Measurements from ENCODE around the gene ERC1. TPM values are rescaled to one million over a fixed set of nuclear protein-coding genes. Genes with fewer than 3 reads are reported as not detected.

Gene ERC1
- total and polyA plus RNA-seq, 9 of the 15 experiments (the other 6 are each of a cell fraction or from before 2014, with no cell fraction given) = 0.74 to 11.8 (median 4.8) TPM

DNA sequence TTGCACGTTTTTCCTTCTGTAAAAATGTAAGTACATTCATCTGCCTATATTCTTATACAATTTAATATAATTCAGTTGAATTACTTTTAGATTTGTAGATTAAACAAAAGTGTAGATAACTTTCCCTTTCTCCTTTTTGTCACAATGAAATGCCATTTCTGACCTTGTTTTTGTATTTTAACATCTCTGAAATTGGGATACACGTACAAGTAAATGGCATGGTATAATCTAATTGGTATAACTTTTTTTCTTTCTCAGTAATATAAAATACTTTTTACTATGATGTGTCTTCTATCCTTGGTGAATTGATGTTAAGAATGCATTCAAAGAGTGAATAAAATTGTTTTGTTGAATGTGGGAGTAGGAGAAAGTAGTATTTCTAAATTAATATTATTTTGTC, 210.0 kb downstream of the ERC1 start:
- CTCF ChIA-PET (ENCODE audit: low intra/inter-chr PET ratio) = no interaction called here
- Histone ChIP-seq H3K27me3 (ENCODE audit: control insufficient read depth in 2 of 2, insufficient read depth in 2 of 2, low read length in 2 of 2) (no peaks in the 10 kb centered on the region), H3K4me2 (ENCODE audit: insufficient read depth, low read length) (no peak overlapping the region), H3K4me3 (no peak overlapping the region), H3K9me1 (ENCODE audit: control insufficient read depth, insufficient read depth, low read length) (no peaks in the 10 kb centered on the region), H3K79me2 (ENCODE audit: control insufficient read depth, insufficient read depth, low read length) (no peaks in the 10 kb centered on the region), H3K9ac (ENCODE audit: insufficient read depth in 1 of 2, low read depth in 2 of 2, low read length in 2 of 2) (no peak overlapping the region; a peak in 1 of 4 replicates), H3K36me3 (ENCODE audit: control insufficient read depth, insufficient read depth, low read length) (peaks cover 6% of the 10 kb centered on the region; the same call in 1 of the 3 replicates), H4K20me1 (replicated peaks; ENCODE audit: control insufficient read depth, insufficient read depth, low read length) (no peaks in the 10 kb centered on the region), H3K4me1 (replicated peaks in 1 of 2; ENCODE audit: control insufficient read depth in 2 of 2, insufficient read depth in 2 of 2, low read length in 2 of 2) (no peaks in the 10 kb centered on the region; a peak in 1 of 5 replicates), H3K27ac (ENCODE audit: extremely low read depth, low read depth, low read length) (no peak overlapping the region), H3K9me3 (replicated peaks; ENCODE audit: control insufficient read depth, insufficient read depth, low read depth, low read length) (peaks cover 2% of the 10 kb centered on the region; the same call in 1 of the 2 replicates), H2AFZ (ENCODE audit: low read depth, low read length) (no peak overlapping the region)
- no TSS peak for BruUV-seq (replicated peaks)
- WGBS (ENCODE audit: insufficient coverage, low coverage, missing lambda C conversion rate) = 56% methylated on average over 2 of the region's 2 CpGs
- TF ChIP-seq, protein P1, sequence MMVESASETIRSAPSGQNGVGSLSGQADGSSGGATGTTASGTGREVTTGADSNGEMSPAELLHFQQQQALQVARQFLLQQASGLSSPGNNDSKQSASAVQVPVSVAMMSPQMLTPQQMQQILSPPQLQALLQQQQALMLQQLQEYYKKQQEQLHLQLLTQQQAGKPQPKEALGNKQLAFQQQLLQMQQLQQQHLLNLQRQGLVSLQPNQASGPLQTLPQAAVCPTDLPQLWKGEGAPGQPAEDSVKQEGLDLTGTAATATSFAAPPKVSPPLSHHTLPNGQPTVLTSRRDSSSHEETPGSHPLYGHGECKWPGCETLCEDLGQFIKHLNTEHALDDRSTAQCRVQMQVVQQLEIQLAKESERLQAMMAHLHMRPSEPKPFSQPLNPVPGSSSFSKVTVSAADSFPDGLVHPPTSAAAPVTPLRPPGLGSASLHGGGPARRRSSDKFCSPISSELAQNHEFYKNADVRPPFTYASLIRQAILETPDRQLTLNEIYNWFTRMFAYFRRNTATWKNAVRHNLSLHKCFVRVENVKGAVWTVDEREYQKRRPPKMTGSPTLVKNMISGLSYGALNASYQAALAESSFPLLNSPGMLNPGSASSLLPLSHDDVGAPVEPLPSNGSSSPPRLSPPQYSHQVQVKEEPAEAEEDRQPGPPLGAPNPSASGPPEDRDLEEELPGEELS (CRISPR knock-in tag; IDR thresholded peaks at IDR 0.05; ENCODE audit: borderline replicate concordance) = no peak
- TF ChIP-seq, protein P2, sequence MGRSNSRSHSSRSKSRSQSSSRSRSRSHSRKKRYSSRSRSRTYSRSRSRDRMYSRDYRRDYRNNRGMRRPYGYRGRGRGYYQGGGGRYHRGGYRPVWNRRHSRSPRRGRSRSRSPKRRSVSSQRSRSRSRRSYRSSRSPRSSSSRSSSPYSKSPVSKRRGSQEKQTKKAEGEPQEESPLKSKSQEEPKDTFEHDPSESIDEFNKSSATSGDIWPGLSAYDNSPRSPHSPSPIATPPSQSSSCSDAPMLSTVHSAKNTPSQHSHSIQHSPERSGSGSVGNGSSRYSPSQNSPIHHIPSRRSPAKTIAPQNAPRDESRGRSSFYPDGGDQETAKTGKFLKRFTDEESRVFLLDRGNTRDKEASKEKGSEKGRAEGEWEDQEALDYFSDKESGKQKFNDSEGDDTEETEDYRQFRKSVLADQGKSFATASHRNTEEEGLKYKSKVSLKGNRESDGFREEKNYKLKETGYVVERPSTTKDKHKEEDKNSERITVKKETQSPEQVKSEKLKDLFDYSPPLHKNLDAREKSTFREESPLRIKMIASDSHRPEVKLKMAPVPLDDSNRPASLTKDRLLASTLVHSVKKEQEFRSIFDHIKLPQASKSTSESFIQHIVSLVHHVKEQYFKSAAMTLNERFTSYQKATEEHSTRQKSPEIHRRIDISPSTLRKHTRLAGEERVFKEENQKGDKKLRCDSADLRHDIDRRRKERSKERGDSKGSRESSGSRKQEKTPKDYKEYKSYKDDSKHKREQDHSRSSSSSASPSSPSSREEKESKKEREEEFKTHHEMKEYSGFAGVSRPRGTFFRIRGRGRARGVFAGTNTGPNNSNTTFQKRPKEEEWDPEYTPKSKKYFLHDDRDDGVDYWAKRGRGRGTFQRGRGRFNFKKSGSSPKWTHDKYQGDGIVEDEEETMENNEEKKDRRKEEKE (IDR thresholded peaks at IDR 0.05; ENCODE audit: borderline replicate concordance in 1 of 2, control insufficient read depth in 1 of 2, low read depth in 2 of 2, low read length in 1 of 2) = no peak
- TF ChIP-seq ERF (CRISPR knock-in tag; IDR thresholded peaks at IDR 0.05) (no peak), PTRF (tag; IDR thresholded peaks at IDR 0.05) (no peak)
- intact Hi-C loops (cut with micrococcal nuclease) (no loop called here), in situ Hi-C loops (cut with MboI) (no loop called here)
- no peak for ATAC-seq
- POLR2A ChIA-PET = no interaction called here
- DNase-seq (ENCODE audit: extremely low read depth in 1 of 4, low spot score in 3 of 4) = no peak
- FAIRE-seq = no peak

Data from K562 (cell line).